Body of pancreas (tissue), 4 donors: ENCODE results near the gene TMEM235. TPM values are rescaled to one million over a fixed set of nuclear protein-coding genes. Genes with fewer than 3 reads are reported as not detected.

Experiments used
- ATAC-seq: fragments of 150-250 bp; one replicate; pipeline ENCODE4 v1.9.1; 2016
- DNase-seq, 4 donors: peaks; one replicate each; pipeline ENCODE4 v3.0.0-alpha.2; 2019
- H3K27ac ChIP-seq, 4 donors: fragments of 200-600 bp; sonication (generic); 1 replicate in 3 of 4; 2 replicates in 1 of 4; pipeline versions ENCODE4 v1.5.1 to v1.6.1; 2016 to 2019; ENCODE audit warnings: mild to moderate bottlenecking in 1 of 4, mixed read lengths in 1 of 4, moderate library complexity in 1 of 4
- H3K27me3 ChIP-seq, 2 donors: fragments of 200-600 bp; sonication (generic); one replicate each; pipeline ENCODE4 v1.6.0; 2016; ENCODE audit warnings: mild to moderate bottlenecking in 1 of 2
- H3K36me3 ChIP-seq, 2 donors: fragments of 200-600 bp; sonication (generic); replicated peaks in 1 of 2; 2 replicates each; pipeline ENCODE4 v1.5.1; 2016; ENCODE audit warnings: low read depth in 2 of 2; ENCODE audit not compliant: insufficient read depth in 1 of 2
- H3K4me1 ChIP-seq: fragments of 200-600 bp; sonication (generic); one replicate; pipeline ENCODE4 v1.6.0; 2016
- H3K4me3 ChIP-seq, 2 donors: fragments of 200-600 bp; sonication (generic); 1 replicate in 1 of 2; 2 replicates in 1 of 2; pipeline ENCODE4 v1.5.1; 2016 to 2019
- H3K9me3 ChIP-seq, 3 donors: fragments of 200-600 bp; sonication (generic); 1 replicate in 2 of 3; 2 replicates in 1 of 3; pipeline ENCODE4 v1.5.1; 2016
- POLR2A ChIP-seq, 3 donors: fragments of 450-650 bp; IDR thresholded peaks; one replicate each; pipeline ENCODE4 v1.6.1; 2016; ENCODE audit warnings: antibody characterized with exemption in 3 of 3, mild to moderate bottlenecking in 2 of 3
- WGBS, 2 donors: methylation state at CpG; one replicate each; pipeline ENCODE4 v1.1.5; 2017; 5-methylcytosine and 5-hydroxymethylcytosine counted together
- intact Hi-C: fragments of 100-400 bp; cut with DNase I; formaldehyde crosslinking; loops from one replicate; pipeline ENCODE4 v1.15.1; 2023
- total RNA-seq, 2 donors: library from RNA; depleted of rRNA; stranded (reverse); fragments of >200 nt; gene quantifications; one replicate each; pipeline ENCODE4 v1.1.0, GENCODE V29; 2016
- TF ChIP-seq, protein P1 (sequence below), 7 experiments: fragments of 450-650 bp in 4 of 7; fragments of 200-600 bp in 3 of 7; sonication (generic) in 3 of 7; IDR thresholded peaks; one replicate each; pipeline ENCODE4 v1.5.1; 2016 to 2019; ENCODE audit warnings: antibody characterized with exemption in 7 of 7

TMEM235 gene
- total RNA-seq, 2 donors from 2014 or later = not detected

DNA sequence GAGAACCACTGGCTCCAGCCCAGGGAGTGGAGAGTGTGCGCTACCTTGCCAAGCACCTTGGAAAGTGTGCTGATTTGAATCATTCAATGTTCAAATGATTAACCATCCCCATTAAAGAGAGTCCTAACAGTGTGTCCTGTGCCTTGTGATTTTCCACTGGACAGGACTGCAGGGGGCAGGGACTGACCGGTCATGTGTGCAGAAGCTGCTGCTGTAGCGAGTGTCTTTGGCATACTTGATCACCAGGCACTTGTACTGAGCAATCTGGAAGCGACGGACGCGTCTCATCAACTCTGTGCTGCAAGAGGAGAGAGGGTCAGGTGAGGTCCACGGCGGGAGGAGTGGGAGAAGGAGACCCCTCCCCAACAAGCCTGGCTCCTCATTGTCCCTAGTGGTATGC is 46.6 kb upstream of the TMEM235 start:
- intact Hi-C loops = no loop called here
- Histone ChIP-seq H3K4me3 (no peak overlapping the region), H3K9me3 (no peaks in the 10 kb centered on the region), H3K27ac (peak overlapping the region; percentile 73 to 89 (median 79)), H3K27me3 (no peaks in the 10 kb centered on the region), H3K4me1 (peaks cover 77% of the 10 kb centered on the region), H3K36me3 (no peaks in the 10 kb centered on the region)
- TF ChIP-seq, protein P1, sequence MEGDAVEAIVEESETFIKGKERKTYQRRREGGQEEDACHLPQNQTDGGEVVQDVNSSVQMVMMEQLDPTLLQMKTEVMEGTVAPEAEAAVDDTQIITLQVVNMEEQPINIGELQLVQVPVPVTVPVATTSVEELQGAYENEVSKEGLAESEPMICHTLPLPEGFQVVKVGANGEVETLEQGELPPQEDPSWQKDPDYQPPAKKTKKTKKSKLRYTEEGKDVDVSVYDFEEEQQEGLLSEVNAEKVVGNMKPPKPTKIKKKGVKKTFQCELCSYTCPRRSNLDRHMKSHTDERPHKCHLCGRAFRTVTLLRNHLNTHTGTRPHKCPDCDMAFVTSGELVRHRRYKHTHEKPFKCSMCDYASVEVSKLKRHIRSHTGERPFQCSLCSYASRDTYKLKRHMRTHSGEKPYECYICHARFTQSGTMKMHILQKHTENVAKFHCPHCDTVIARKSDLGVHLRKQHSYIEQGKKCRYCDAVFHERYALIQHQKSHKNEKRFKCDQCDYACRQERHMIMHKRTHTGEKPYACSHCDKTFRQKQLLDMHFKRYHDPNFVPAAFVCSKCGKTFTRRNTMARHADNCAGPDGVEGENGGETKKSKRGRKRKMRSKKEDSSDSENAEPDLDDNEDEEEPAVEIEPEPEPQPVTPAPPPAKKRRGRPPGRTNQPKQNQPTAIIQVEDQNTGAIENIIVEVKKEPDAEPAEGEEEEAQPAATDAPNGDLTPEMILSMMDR (IDR thresholded peaks at IDR 0.05) = no peak
- TF ChIP-seq POLR2A (IDR thresholded peaks at IDR 0.05) = peak in 2 of 3 donors; percentile 16 to 40
- WGBS, 2 donors = 10 to 22% methylated on average over 9 of the region's 9 CpGs
- DNase-seq (peak in 3 of 4 donors; percentile 52 to 62 (median 57)), ATAC-seq (peak; percentile 3)

DNA sequence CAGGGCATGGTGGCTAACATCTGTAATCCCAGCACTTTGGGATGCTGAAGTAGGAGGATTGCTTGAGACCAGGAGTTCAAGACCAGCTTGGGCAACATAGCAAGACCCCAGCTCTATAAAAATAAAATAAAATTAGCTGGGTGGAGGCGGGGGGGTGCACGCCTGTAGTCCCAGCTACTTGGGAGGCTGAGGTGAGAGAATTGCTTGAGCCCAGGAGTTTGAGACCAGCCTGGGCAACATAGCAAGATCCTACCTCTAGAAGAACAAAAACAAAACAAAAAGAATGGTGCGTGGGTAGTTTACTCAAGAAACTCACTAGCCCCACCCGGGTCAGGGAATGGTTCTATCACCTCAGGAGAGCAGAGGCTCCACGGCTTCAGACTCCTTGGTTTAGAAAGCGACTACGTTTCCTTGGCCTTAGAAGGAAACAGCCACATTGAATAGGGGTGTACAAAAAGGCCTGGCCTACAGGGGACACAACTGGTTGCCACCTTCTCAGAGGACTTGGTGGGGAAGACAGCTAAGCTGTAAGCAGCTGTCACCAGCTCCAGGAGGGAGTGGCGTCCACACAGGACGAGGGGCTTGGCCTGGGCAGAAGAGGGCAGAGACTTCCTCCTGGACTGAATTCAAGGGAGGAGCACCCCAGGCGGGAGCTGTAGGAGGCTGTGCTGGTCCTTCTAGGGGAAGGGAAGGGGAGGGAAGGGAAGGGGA is 45.3 kb upstream of the TMEM235 start:
- no peaks in the 10 kb centered on the region for H3K36me3 ChIP-seq
- intact Hi-C loops = no loop called here
- H3K9me3 ChIP-seq = no peaks in the 10 kb centered on the region
- WGBS, 2 donors = 52 to 60% methylated on average over 7 to 10 of the region's 10 CpGs
- DNase-seq (peak in 1 of 4 donors; percentile 50), ATAC-seq (no peak)
- H3K4me3 ChIP-seq = no peak overlapping the region
- H3K4me1 ChIP-seq = peaks cover 90% of the 10 kb centered on the region
- TF ChIP-seq, protein P1 (IDR thresholded peaks at IDR 0.05) = no peak
- TF ChIP-seq POLR2A (IDR thresholded peaks at IDR 0.05) = no peak
- no peaks in the 10 kb centered on the region for H3K27me3 ChIP-seq
- peak overlapping the region in 3 of 4 donors; percentile 62 to 89 (median 85) for H3K27ac ChIP-seq

DNA sequence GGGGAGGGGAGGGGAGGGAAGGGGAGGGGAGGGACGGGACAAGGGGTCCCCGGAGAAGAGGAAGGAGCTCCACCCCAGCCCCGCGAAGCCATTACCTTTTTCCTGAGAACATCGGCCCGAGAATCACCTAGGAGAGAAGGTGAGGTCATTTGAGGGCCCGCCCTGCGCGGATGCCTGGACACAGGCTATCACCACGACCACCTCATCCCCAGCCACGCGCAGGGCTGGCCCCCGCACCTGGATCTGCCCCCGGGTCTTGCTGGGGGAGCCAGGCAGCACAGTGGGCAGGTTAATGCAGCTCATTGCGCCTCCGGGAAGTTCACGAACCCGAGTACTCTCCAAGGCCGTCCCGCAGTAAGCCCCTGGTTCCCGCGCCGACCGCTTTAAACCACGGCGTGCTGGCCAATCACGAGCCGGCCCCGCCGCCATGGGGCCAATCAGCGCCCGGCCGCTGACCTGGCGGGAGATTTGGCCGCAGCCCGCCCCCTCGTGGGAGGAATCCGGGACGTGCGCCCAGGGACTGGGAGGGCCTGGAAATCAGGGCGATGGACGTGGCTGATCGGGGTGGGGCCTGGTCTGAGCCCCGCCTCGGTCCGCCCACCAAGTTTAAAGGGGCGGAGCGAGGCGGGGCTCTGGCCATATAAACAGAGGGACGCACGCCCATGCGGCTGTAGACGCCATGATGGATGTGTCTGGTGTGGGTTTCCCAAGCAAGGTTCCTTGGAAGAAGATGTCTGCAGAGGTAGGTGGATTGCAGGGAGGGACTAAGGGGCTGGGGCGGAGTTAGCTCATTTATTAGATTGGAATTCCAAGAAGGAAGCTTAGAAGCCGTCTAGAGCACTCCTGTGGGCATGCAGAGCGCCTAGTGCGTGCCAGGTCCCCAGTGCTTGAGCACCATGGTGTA is 44.5 kb upstream of the TMEM235 start, which contains the start of the genes AFMID and TK1:
Gene AFMID (plus strand): TSS at position 671 of the 904 bp plus-strand sequence. CDS start 9 bp downstream, at position 680.
Gene TK1 (minus strand): TSS at position 361 of the 904 bp plus-strand sequence. CDS start 58 bp downstream, at position 303.
- no peaks in the 10 kb centered on the region for H3K27me3 ChIP-seq
- peak within 1 kb of the TSS; percentile 69 to 89 (median 81) for H3K27ac ChIP-seq
- peak; percentile 80 to 94 (median 94) for TF ChIP-seq POLR2A (IDR thresholded peaks at IDR 0.05)
- TF ChIP-seq, protein P1 (IDR thresholded peaks at IDR 0.05) = peak; percentile 74 to 99 (median 91)
- ATAC-seq = peak; percentile 89
- intact Hi-C loops = no loop called here
- WGBS, 2 donors = 2 to 3% methylated on average over 33 to 53 of the region's 57 CpGs
- H3K36me3 ChIP-seq = peaks cover 0 to 2% of the 10 kb centered on the region in 2 donors
- peak within 1 kb of the TSS in 1 of 2 donors; percentile 10 for H3K4me3 ChIP-seq
- H3K9me3 ChIP-seq = no peaks in the 10 kb centered on the region
- peak; percentile 97 to 98 (median 98) for DNase-seq
- H3K4me1 ChIP-seq = peaks cover 85% of the 10 kb centered on the region

DNA sequence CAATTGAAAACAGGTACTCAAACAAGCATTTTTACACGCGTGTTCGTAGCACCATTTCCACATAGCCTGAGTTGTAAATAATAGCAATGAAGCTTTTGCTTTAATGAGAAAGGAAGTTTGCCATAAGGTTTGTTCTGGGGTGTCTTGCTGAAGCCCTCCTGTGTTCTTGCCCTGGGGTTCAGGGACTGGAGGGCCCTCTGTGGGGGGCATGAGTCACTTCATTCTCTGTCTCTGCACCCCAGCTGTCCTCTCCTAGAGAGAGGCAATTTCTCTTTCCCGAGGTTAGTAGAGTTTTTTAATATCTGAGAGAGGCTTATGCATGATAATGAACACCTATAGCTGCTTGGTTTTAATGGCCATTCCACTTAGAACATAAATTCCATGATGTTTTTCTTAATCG is 34.7 kb upstream of the TMEM235 start:
- no peak for ATAC-seq
- WGBS, 2 donors = 74 to 75% methylated on average over 5 of the region's 5 CpGs
- Histone ChIP-seq H3K9me3 (no peaks in the 10 kb centered on the region), H3K4me3 (no peak overlapping the region), H3K36me3 (peaks cover 0 to 6% of the 10 kb centered on the region in 2 donors), H3K27me3 (no peaks in the 10 kb centered on the region), H3K4me1 (peaks cover 48% of the 10 kb centered on the region), H3K27ac (peak overlapping the region; percentile 45 to 92 (median 88))
- DNase-seq = no peak
- TF ChIP-seq POLR2A (IDR thresholded peaks at IDR 0.05) = no peak
- TF ChIP-seq, protein P1 (IDR thresholded peaks at IDR 0.05) = no peak
- intact Hi-C loops = no loop called here
